GM20000 (cell line): ENCODE measurements around the gene GAL3ST2.
A peak's percentile ranks its signal among the peaks of the same experiment; 100 is the strongest.

Experiments used
- DNase-seq: peaks from one replicate; pipeline ENCODE4 v3.0.0; 2012; ENCODE audit warnings: low spot score
- CTCF ChIP-seq: IDR thresholded peaks from 2 replicates; pipeline ENCODE4 v1.5.1; 2012; ENCODE audit warnings: mild to moderate bottlenecking, control low read depth; ENCODE audit errors: extremely low read depth, missing control alignments

Gene GAL3ST2

DNA sequence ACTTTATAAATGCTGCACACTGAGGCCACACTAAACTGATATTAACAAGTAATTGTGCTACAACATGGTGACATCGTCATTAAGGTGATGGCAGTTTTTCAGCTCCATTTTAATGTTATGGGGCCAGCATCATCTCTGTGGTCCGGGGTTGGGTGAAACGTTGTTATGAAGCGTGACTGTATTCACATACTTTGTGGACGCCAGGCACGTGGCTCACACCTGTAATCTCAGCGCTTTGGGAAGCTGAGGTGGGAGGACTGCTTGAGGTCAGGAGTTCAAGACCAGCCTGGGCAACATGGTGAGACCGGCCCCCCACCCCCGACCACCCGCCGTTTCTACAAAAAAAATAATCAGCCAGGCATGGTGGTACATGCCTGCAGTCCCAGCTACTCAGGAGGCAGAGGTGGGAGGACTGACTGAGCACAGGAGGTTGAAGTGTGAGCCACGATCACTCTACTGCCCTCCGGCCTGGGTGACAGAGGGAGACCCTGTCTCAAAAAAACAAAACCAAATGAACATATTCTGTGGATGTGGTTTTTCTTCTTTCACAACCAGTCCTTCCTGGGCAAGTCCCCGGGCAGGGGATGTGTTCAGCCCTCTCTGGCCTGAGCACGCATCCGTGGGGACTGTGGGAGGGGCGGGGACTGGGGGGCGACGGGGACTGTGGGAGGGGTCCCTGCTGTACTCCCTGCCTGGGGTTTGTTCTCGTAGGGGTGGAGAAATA lies 12.9 kb upstream of the GAL3ST2 start:
- DNase-seq, result no peak
- no peak for TF ChIP-seq CTCF

- no peak for DNase-seq
- no peak for TF ChIP-seq CTCF
Measured at GRCh38 chr2:241764275-241765241, 12.1 kb upstream of the GAL3ST2 start.

GRCh38 chr2:241767464-241768250 lies 9.0 kb upstream of the GAL3ST2 start:
- DNase-seq, result peak; percentile 19

DNA sequence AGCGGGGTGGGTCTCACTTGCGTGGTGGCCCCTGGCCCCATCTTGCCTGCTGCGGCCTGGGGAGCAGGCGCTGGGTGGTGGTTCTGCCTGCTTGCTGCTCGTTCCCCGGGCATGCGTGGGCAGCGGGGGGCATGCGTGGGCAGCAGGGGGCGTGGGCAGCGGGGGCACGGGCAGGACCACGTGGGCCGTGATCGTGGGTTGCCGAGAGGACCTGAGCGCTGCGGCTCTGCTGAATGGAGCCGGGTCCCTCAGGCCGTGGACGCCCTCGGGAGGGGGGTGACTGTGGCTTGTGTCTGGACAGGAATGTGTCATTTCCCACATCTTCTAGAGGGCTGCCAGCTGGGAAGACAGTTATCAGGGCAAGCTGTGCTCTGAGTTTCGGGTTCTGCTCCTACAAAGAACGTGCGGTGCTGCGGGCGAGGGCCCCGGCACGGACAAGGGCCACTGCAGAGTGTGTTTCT lies 8.3 kb upstream of the GAL3ST2 start:
- no peak for TF ChIP-seq CTCF
- no peak for DNase-seq

More at GRCh38 chr2:241767464-241768250, 9.0 kb upstream of the GAL3ST2 start:
- TF ChIP-seq CTCF, result no peak

DNA sequence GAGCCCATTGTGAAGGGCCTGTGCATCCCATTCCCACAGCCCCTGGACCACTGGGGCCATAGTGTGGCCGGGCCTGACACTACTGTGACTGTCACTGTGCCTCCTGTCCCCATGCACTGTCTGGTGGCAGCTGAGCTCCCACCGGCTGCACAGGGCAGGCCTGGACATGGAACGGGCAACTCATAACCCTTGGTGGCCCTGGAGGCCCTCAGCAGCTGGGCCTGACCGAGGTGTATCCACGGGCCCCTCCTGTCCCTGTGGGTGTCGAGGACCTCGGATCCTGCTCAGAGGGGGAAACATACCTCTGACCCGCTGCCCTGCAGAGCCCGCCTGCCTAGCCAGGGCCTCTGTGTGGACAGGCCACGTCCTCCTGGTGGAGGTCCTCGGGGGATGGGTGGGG lies 7.8 kb upstream of the GAL3ST2 start:
- peak; percentile 15 for DNase-seq
- TF ChIP-seq CTCF, result no peak

GRCh38 chr2:241769819-241770184 lies 6.8 kb upstream of the GAL3ST2 start:
- TF ChIP-seq CTCF, result no peak
- DNase-seq, result peak; percentile 8
